Stomach (tissue), 9 donors: ENCODE results near the gene ITPKC. TPM values are rescaled to one million over a fixed set of nuclear protein-coding genes. Genes with fewer than 3 reads are reported as not detected.
A peak's percentile ranks its signal among the peaks of the same experiment; 100 is the strongest.

Experiments used
- DNase-seq, 2 donors: peaks; one replicate each; pipeline versions ENCODE4 v3.0.0 to v3.0.0-alpha.2; 2013 to 2019
- H3K27ac ChIP-seq, 5 donors: fragments of 200-600 bp in 4 of 5; sonication (generic) in 4 of 5; one replicate each; pipeline ENCODE4 v1.5.1; 2013 to 2019; ENCODE audit warnings: mild to moderate bottlenecking in 1 of 5, moderate library complexity in 1 of 5
- H3K27me3 ChIP-seq, 3 donors: fragments of 200-600 bp; sonication (generic); one replicate each; pipeline ENCODE4 v1.5.1; 2017 to 2019; ENCODE audit warnings: mixed run types in 1 of 3
- H3K36me3 ChIP-seq, 4 donors: fragments of 200-600 bp; sonication (generic); 1 replicate in 3 of 4; 2 replicates in 1 of 4; pipeline ENCODE4 v1.5.1; 2016 to 2019
- H3K4me1 ChIP-seq, 4 donors: fragments of 200-600 bp; sonication (generic); one replicate each; pipeline ENCODE4 v1.5.1; 2016 to 2019
- H3K4me3 ChIP-seq, 4 donors: fragments of 200-600 bp; sonication (generic) in 3 of 4; one replicate each; pipeline ENCODE4 v1.5.1; 2016 to 2019; ENCODE audit warnings: mild to moderate bottlenecking in 1 of 4
- H3K9me3 ChIP-seq, 4 donors: fragments of 200-600 bp; sonication (generic); one replicate each; pipeline ENCODE4 v1.5.1; 2016 to 2019
- CTCF ChIP-seq, 7 experiments: fragments of 450-650 bp in 4 of 7; fragments of 200-600 bp in 3 of 7; sonication (generic) in 3 of 7; IDR thresholded peaks; one replicate each; pipeline ENCODE4 v1.5.1; 2016 to 2019; ENCODE audit warnings: antibody characterized with exemption in 7 of 7, control low read depth in 2 of 7, mild to moderate bottlenecking in 1 of 7
- EP300 ChIP-seq: sonication (generic); formaldehyde crosslinking; IDR thresholded peaks from one replicate; pipeline ENCODE4 v1.6.1; 2017; ENCODE audit warnings: antibody characterized with exemption
- POLR2A ChIP-seq, 4 donors: fragments of 450-650 bp; IDR thresholded peaks; one replicate each; pipeline ENCODE4 v1.6.1; 2016; ENCODE audit warnings: antibody characterized with exemption in 4 of 4, control low read depth in 2 of 4, mild to moderate bottlenecking in 1 of 4, moderate library complexity in 1 of 4
- POLR2AphosphoS5 ChIP-seq, 3 donors: sonication (generic); formaldehyde crosslinking; IDR thresholded peaks; one replicate each; pipeline ENCODE4 v1.6.1; 2016; ENCODE audit warnings: antibody characterized with exemption in 3 of 3
- WGBS, 5 donors: extraction: QIAGEN DNeasy Blood & Tissue Kit in 3 of 5; methylation state at CpG; one replicate each; pipeline versions ENCODE4 v1.1.5 to v1.1.7; 2013 to 2018; 5-methylcytosine and 5-hydroxymethylcytosine counted together
- intact Hi-C: fragments of 100-400 bp; cut with DNase I; formaldehyde crosslinking; loops from one replicate; pipeline ENCODE4 v1.15.1; 2023; ENCODE audit warnings: low total_unique reads
- polyA plus RNA-seq, 3 donors: library from polyadenylated mRNA; stranded (reverse); fragments of 200-250 nt; gene quantifications; one replicate each; pipeline ENCODE4 v1.2.3, GENCODE V29; 2013
- total RNA-seq, 5 donors: library from RNA; depleted of rRNA; stranded (reverse); fragments of >200 nt; gene quantifications; one replicate each; pipeline versions ENCODE4 v1.1.0 to v1.2.3, GENCODE V29; 2014 to 2016
- donor health status: healthy with polysubstance abuse.
- donor health status: Bipolar disorder and iron deficiency.
- donor health status: healthy.

The ITPKC gene
- total and polyA plus RNA-seq, 8 donors: 17.8 to 84.0 (median 26.9) TPM

- H3K9me3 ChIP-seq: no peaks in the 10 kb centered on the region
- 0 to 2% (median 0%) methylated on average over 10 of the region's 10 CpGs for WGBS, 5 donors
- no peak for DNase-seq
Observed at GRCh38 chr19:40777645-40777936, 60.7 kb downstream of the ITPKC start.

GRCh38 chr19:40777937-40778705, 61.2 kb downstream of the ITPKC start, which contains the start of gene RAB4B:
TSS of gene RAB4B (plus strand) at chr19:40778247. CDS start at chr19:40778376, 129 bp downstream.
- Histone ChIP-seq H3K4me3 (peak within 1 kb of the TSS; percentile 45 to 78 (median 64)), H3K27me3 (no peaks in the 10 kb centered on the region), H3K27ac (peak within 1 kb of the TSS; percentile 96 to 99 (median 98)), H3K36me3 (peaks cover 0 to 18% (median 6%) of the 10 kb centered on the region in 4 donors), H3K4me1 (peaks cover 13 to 23% (median 19%) of the 10 kb centered on the region in 4 donors), H3K9me3 (no peaks in the 10 kb centered on the region)
- TF ChIP-seq CTCF (IDR thresholded peaks at IDR 0.05) (peak in 1 of 7 experiments; percentile 10), POLR2AphosphoS5 (IDR thresholded peaks at IDR 0.05) (peak; percentile 46 to 94 (median 88)), EP300 (no peak), POLR2A (IDR thresholded peaks at IDR 0.05) (peak in 2 of 4 donors; percentile 22 to 74)
- DNase-seq: peak; percentile 100
- intact Hi-C loops: no loop called here
- 0 to 1% (median 0%) methylated on average over 43 to 56 of the region's 56 CpGs for WGBS, 5 donors

More at GRCh38 chr19:40777645-40777936, 60.7 kb downstream of the ITPKC start:
- Histone ChIP-seq H3K27ac (peak overlapping the region; percentile 96 to 99 (median 98)), H3K4me3 (peak overlapping the region; percentile 45 to 78 (median 64)), H3K27me3 (no peaks in the 10 kb centered on the region), H3K36me3 (peaks cover 0 to 15% (median 5%) of the 10 kb centered on the region in 4 donors), H3K4me1 (peaks cover 13 to 23% (median 19%) of the 10 kb centered on the region in 4 donors)
- intact Hi-C loops: no loop called here
- no peak for TF ChIP-seq EP300

GRCh38 chr19:40778706-40779284, 61.9 kb downstream of the ITPKC start:
- Histone ChIP-seq H3K4me1 (peaks cover 13 to 23% (median 19%) of the 10 kb centered on the region in 4 donors), H3K27ac (peak overlapping the region; percentile 96 to 99 (median 98)), H3K36me3 (peaks cover 1 to 25% (median 10%) of the 10 kb centered on the region in 4 donors), H3K9me3 (no peaks in the 10 kb centered on the region), H3K4me3 (peak overlapping the region; percentile 45 to 78 (median 64)), H3K27me3 (no peaks in the 10 kb centered on the region)
- 5 to 12% (median 8%) methylated on average over 7 of the region's 7 CpGs for WGBS, 5 donors
- TF ChIP-seq CTCF (IDR thresholded peaks at IDR 0.05) (no peak), POLR2A (IDR thresholded peaks at IDR 0.05) (no peak), POLR2AphosphoS5 (IDR thresholded peaks at IDR 0.05) (no peak), EP300 (no peak)
- DNase-seq: peak in 1 of 2 donors; percentile 60
- intact Hi-C loops: no loop called here

GRCh38 chr19:40780582-40780981, 63.7 kb downstream of the ITPKC start:
- H3K36me3 ChIP-seq: peaks cover 4 to 43% (median 26%) of the 10 kb centered on the region in 4 donors
- no peak overlapping the region for H3K27ac ChIP-seq
- intact Hi-C loops: no loop called here
- no peak overlapping the region for H3K4me3 ChIP-seq
- no peaks in the 10 kb centered on the region for H3K9me3 ChIP-seq
- no peak for TF ChIP-seq POLR2AphosphoS5 (IDR thresholded peaks at IDR 0.05)
- TF ChIP-seq CTCF (IDR thresholded peaks at IDR 0.05): no peak
- TF ChIP-seq EP300: no peak
- H3K27me3 ChIP-seq: no peaks in the 10 kb centered on the region
- DNase-seq: no peak
- peaks cover 13 to 23% (median 19%) of the 10 kb centered on the region in 4 donors for H3K4me1 ChIP-seq
- WGBS, 5 donors: 92 to 95% (median 94%) methylated on average over 5 of the region's 5 CpGs
